Endothelial cell of hepatic sinusoid (primary cell): Measurements from ENCODE around the gene METTL25B.

Source experiments
- in situ Hi-C: cut with HindIII; loops from 2 replicates; pipeline ENCODE4 v1.10.0; 2017; ENCODE audit warnings: low sequenced_read_pairs

Gene METTL25B

GRCh38 chr1:156721535-156721934 lies 6.7 kb upstream of the METTL25B start:
- in situ Hi-C loops, result no loop called here

GRCh38 chr1:156725683-156726280 lies 2.5 kb upstream of the METTL25B start:
- in situ Hi-C loops, result loop anchor here (5.0 kb wide), 1 partner anchor 33 kb away; no protein-coding TSS in a partner anchor

GRCh38 chr1:156726549-156727226 lies 1.6 kb upstream of the METTL25B start:
- in situ Hi-C loops, result loop anchor here (5.0 kb wide), 1 partner anchor 34 kb away; no protein-coding TSS in a partner anchor

GRCh38 chr1:156727492-156727891 lies 777 bp upstream of the METTL25B start:
- in situ Hi-C loops, result loop anchor here (5.0 kb wide), 1 partner anchor 35 kb away; no protein-coding TSS in a partner anchor

GRCh38 chr1:156728599-156729462 lies 562 bp downstream of the METTL25B start, which contains the start of gene ISG20L2:
Gene ISG20L2 (minus strand): TSS chr1:156728766. CDS start chr1:156727652, 1,114 bp downstream.
- in situ Hi-C loops, result loop anchor here (5.0 kb wide), 1 partner anchor 37 kb away; no protein-coding TSS in a partner anchor

- in situ Hi-C loops, result no loop called here
Measured at GRCh38 chr1:156733989-156734584, 5.8 kb downstream of the METTL25B start.

- in situ Hi-C loops, result no loop called here
Measured at GRCh38 chr1:156738407-156738806, 10.1 kb downstream of the METTL25B start.

GRCh38 chr1:156738916-156739315 lies 10.6 kb downstream of the METTL25B start:
- in situ Hi-C loops, result no loop called here

- in situ Hi-C loops, result no loop called here
Measured at GRCh38 chr1:156740237-156740740, 12.0 kb downstream of the METTL25B start.

- in situ Hi-C loops, result no loop called here
Measured at GRCh38 chr1:156740741-156741480, 12.6 kb downstream of the METTL25B start, which contains the start of gene MRPL24. Gene MRPL24 (minus strand): TSS chr1:156741088. CDS start chr1:156738704, 2,384 bp downstream.

- in situ Hi-C loops, result no loop called here
Measured at GRCh38 chr1:156741481-156741983, 13.3 kb downstream of the METTL25B start.

- in situ Hi-C loops, result no loop called here
Measured at GRCh38 chr1:156742017-156742416, 13.7 kb downstream of the METTL25B start.

- in situ Hi-C loops, result no loop called here
Measured at GRCh38 chr1:156742801-156743200, 14.5 kb downstream of the METTL25B start.

GRCh38 chr1:156743367-156744302 lies 15.4 kb downstream of the METTL25B start:
- in situ Hi-C loops, result no loop called here

- in situ Hi-C loops, result no loop called here
Measured at GRCh38 chr1:156744344-156744743, 16.1 kb downstream of the METTL25B start.

- in situ Hi-C loops, result no loop called here
Measured at GRCh38 chr1:156744786-156745419, 16.6 kb downstream of the METTL25B start.

- in situ Hi-C loops, result no loop called here
Measured at GRCh38 chr1:156745881-156746280, 17.6 kb downstream of the METTL25B start.

GRCh38 chr1:156746406-156746727 lies 18.1 kb downstream of the METTL25B start:
- in situ Hi-C loops, result no loop called here
